Ascending aorta (tissue), 2 donors: Measurements from ENCODE around the gene PARK7. TPM values are rescaled to one million over a fixed set of nuclear protein-coding genes. Genes with fewer than 3 reads are reported as not detected.

Experiments used
- DNase-seq, 2 donors: peaks; one replicate each; pipeline ENCODE4 v3.0.0-alpha.2; 2019; ENCODE audit warnings: low spot score in 2 of 2
- H3K27ac ChIP-seq, 2 donors: fragments of 200-600 bp; sonication (generic); one replicate each; pipeline ENCODE4 v1.5.1; 2016 to 2017; ENCODE audit warnings: mild to moderate bottlenecking in 1 of 2
- H3K27me3 ChIP-seq: fragments of 200-600 bp; sonication (generic); one replicate; pipeline ENCODE4 v1.5.1; 2017
- H3K36me3 ChIP-seq, 2 donors: fragments of 200-600 bp; sonication (generic); one replicate each; pipeline ENCODE4 v1.5.1; 2016
- H3K4me1 ChIP-seq, 2 donors: fragments of 200-600 bp; sonication (generic); one replicate each; pipeline ENCODE4 v1.5.1; 2016 to 2017; ENCODE audit warnings: mild to moderate bottlenecking in 1 of 2
- H3K4me3 ChIP-seq, 2 donors: fragments of 200-600 bp; sonication (generic); one replicate each; pipeline ENCODE4 v1.5.1; 2016 to 2017; ENCODE audit warnings: mild to moderate bottlenecking in 1 of 2
- H3K9me3 ChIP-seq, 2 donors: fragments of 200-600 bp; sonication (generic); one replicate each; pipeline ENCODE4 v1.5.1; 2016
- CTCF ChIP-seq, 3 experiments: fragments of 200-600 bp in 2 of 3; fragments of 450-650 bp in 1 of 3; sonication (generic) in 2 of 3; IDR thresholded peaks; one replicate each; pipeline ENCODE4 v1.5.1; 2016 to 2019; ENCODE audit warnings: antibody characterized with exemption in 3 of 3, mild to moderate bottlenecking in 1 of 3, moderate library complexity in 1 of 3
- intact Hi-C: fragments of 100-400 bp; cut with DNase I; formaldehyde crosslinking; loops from one replicate; pipeline ENCODE4 v1.15.1; 2023
- total RNA-seq: library from RNA; depleted of rRNA; stranded (reverse); fragments of >200 nt; gene quantifications from one replicate; pipeline ENCODE4 v1.1.0, GENCODE V29; 2016

PARK7 gene
- total RNA-seq, 1 donor from 2014 or later: 103 TPM

DNA sequence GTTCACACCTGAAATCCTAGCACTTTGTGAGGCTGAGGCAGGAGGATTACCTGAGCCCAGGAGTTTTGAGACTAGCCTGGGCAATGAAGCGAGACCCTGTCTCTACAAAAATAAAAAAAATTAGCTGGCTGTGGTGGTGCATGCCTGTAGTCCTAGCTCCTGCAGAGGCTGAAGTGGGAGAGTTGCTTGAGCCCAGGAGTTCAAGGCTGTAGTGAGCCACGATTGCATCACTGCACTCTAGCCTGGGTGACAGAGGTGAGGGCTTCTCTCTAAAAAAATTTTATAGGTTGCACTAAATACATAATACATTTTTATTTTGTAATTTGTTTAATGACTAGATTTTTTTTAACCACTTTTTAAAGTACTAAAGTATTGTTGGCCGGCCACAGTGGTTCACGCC lies 6.1 kb downstream of the PARK7 start:
- Histone ChIP-seq H3K4me1 (peaks cover 0 to 43% of the 10 kb centered on the region in 2 donors), H3K36me3 (peaks cover 70% of the 10 kb centered on the region in 2 donors), H3K9me3 (no peaks in the 10 kb centered on the region), H3K27me3 (no peaks in the 10 kb centered on the region), H3K27ac (no peak overlapping the region), H3K4me3 (no peak overlapping the region)
- DNase-seq: peak in 1 of 2 donors; percentile 11
- no peak for TF ChIP-seq CTCF (IDR thresholded peaks at IDR 0.05)
- intact Hi-C loops: no loop called here

- Histone ChIP-seq H3K9me3 (no peaks in the 10 kb centered on the region), H3K36me3 (peaks cover 70 to 80% of the 10 kb centered on the region in 2 donors), H3K27me3 (no peaks in the 10 kb centered on the region), H3K4me1 (peaks cover 0 to 20% of the 10 kb centered on the region in 2 donors), H3K4me3 (no peak overlapping the region), H3K27ac (no peak overlapping the region)
- no peak for TF ChIP-seq CTCF (IDR thresholded peaks at IDR 0.05)
- intact Hi-C loops: no loop called here
- peak in 1 of 2 donors; percentile 25 for DNase-seq
These were observed 8.7 kb downstream of the PARK7 start for GRCh38 chr1:7970246-7970645.

DNA sequence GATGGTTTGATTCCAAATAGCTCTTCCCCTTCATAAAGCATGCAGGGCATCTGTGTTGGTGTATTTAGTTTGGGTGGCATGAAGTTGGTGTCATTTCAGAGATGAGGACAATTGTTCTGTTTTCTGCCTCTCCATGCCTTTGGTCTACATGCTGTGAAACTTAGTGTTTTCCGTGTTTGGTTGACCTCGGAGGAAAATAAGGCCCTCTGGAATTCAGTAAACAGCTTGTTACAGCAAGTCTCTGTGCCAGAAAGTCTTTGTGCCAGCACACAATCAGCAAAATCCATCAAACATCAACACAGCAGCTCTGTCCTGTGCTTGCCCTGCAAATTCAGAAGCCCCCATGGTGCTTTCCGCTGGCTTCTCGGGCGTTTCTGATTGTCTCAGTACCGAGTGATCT lies 9.5 kb downstream of the PARK7 start:
- no peak overlapping the region for H3K4me3 ChIP-seq
- intact Hi-C loops: no loop called here
- no peaks in the 10 kb centered on the region for H3K9me3 ChIP-seq
- no peak overlapping the region for H3K27ac ChIP-seq
- DNase-seq: peak in 1 of 2 donors; percentile 25
- no peak for TF ChIP-seq CTCF (IDR thresholded peaks at IDR 0.05)
- H3K27me3 ChIP-seq: no peaks in the 10 kb centered on the region
- H3K36me3 ChIP-seq: peaks cover 62 to 72% of the 10 kb centered on the region in 2 donors
- peaks cover 0 to 13% of the 10 kb centered on the region in 2 donors for H3K4me1 ChIP-seq

GRCh38 chr1:7972285-7972684 lies 10.8 kb downstream of the PARK7 start:
- no peak for TF ChIP-seq CTCF (IDR thresholded peaks at IDR 0.05)
- peak in 1 of 2 donors; percentile 8 for DNase-seq
- Histone ChIP-seq H3K27me3 (no peaks in the 10 kb centered on the region), H3K4me3 (no peak overlapping the region), H3K9me3 (no peaks in the 10 kb centered on the region), H3K27ac (no peak overlapping the region), H3K36me3 (peaks cover 56 to 62% of the 10 kb centered on the region in 2 donors), H3K4me1 (peaks cover 0 to 15% of the 10 kb centered on the region in 2 donors)
- intact Hi-C loops: no loop called here

- Histone ChIP-seq H3K27ac (peak overlapping the region in 1 of 2 donors; percentile 13), H3K36me3 (peaks cover 52 to 56% of the 10 kb centered on the region in 2 donors), H3K9me3 (no peaks in the 10 kb centered on the region), H3K27me3 (no peaks in the 10 kb centered on the region), H3K4me1 (peaks cover 0 to 10% of the 10 kb centered on the region in 2 donors), H3K4me3 (no peak overlapping the region)
- TF ChIP-seq CTCF (IDR thresholded peaks at IDR 0.05): no peak
- intact Hi-C loops: no loop called here
- no peak for DNase-seq
These were observed 11.6 kb downstream of the PARK7 start for GRCh38 chr1:7973086-7973485.
